Measurements from ENCODE around the gene PHLDB2. TPM values are rescaled to one million over a fixed set of nuclear protein-coding genes. Genes with fewer than 3 reads are reported as not detected.

The PHLDB2 gene
- total and polyA plus RNA-seq, 10 of the 15 experiments (the other 5 are each of a cell fraction or from before 2014, with no cell fraction given): 0.03 to 0.67 (median 0.40) TPM

GRCh38 chr3:111965484-111965883 lies 106.4 kb downstream of the PHLDB2 start:
- no TSS peak for BruUV-seq (replicated peaks)
- ATAC-seq: no peak
- WGBS (ENCODE audit: insufficient coverage, insufficient replicate concordance, low lambda C conversion rate, missing lambda C conversion rate): 59% methylated on average over 2 of the region's 2 CpGs
- TF ChIP-seq PBX3 (IDR thresholded peaks at IDR 0.05; ENCODE audit: insufficient replicate concordance, low read depth, low read length): no peak
- no peak for TF ChIP-seq CBX5 (IDR thresholded peaks at IDR 0.05; ENCODE audit: low read depth)
- no peak for TF ChIP-seq HCFC1 (IDR thresholded peaks at IDR 0.05; ENCODE audit: low read length)
- TF ChIP-seq REST (IDR thresholded peaks at IDR 0.05; ENCODE audit: low read depth, low read length): no peak
- no peak for TF ChIP-seq FOXK2 (IDR thresholded peaks at IDR 0.05)
- no peak for TF ChIP-seq ZNF24 (IDR thresholded peaks at IDR 0.05)
- TF ChIP-seq MTA2 (IDR thresholded peaks at IDR 0.05; ENCODE audit: low read depth): no peak
- TF ChIP-seq, protein P1, sequence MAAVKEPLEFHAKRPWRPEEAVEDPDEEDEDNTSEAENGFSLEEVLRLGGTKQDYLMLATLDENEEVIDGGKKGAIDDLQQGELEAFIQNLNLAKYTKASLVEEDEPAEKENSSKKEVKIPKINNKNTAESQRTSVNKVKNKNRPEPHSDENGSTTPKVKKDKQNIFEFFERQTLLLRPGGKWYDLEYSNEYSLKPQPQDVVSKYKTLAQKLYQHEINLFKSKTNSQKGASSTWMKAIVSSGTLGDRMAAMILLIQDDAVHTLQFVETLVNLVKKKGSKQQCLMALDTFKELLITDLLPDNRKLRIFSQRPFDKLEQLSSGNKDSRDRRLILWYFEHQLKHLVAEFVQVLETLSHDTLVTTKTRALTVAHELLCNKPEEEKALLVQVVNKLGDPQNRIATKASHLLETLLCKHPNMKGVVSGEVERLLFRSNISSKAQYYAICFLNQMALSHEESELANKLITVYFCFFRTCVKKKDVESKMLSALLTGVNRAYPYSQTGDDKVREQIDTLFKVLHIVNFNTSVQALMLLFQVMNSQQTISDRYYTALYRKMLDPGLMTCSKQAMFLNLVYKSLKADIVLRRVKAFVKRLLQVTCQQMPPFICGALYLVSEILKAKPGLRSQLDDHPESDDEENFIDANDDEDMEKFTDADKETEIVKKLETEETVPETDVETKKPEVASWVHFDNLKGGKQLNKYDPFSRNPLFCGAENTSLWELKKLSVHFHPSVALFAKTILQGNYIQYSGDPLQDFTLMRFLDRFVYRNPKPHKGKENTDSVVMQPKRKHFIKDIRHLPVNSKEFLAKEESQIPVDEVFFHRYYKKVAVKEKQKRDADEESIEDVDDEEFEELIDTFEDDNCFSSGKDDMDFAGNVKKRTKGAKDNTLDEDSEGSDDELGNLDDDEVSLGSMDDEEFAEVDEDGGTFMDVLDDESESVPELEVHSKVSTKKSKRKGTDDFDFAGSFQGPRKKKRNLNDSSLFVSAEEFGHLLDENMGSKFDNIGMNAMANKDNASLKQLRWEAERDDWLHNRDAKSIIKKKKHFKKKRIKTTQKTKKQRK (IDR thresholded peaks at IDR 0.05; ENCODE audit: low read depth, low read length): no peak
- TF ChIP-seq EZH2 (IDR thresholded peaks at IDR 0.05; ENCODE audit: borderline replicate concordance, control insufficient read depth, low read depth, low read length): no peak
- no peak for TF ChIP-seq PKNOX1 (IDR thresholded peaks at IDR 0.05)
- no peak for TF ChIP-seq ZNF207 (IDR thresholded peaks at IDR 0.05; ENCODE audit: borderline replicate concordance)
- no peak for TF ChIP-seq ZNF217 (IDR thresholded peaks at IDR 0.05)

More at GRCh38 chr3:111965484-111965883, 106.4 kb downstream of the PHLDB2 start:
- ChIA-PET CTCF (interaction anchor here (0.7 to 9.8 kb wide), 10 partner anchors 47 to 387 kb away, joined by 3 to 380 read pairs (median 26); no protein-coding TSS in a partner anchor), RAD21 (ENCODE audit: unreplicated experiment) (interaction anchor here (1.4 to 10.6 kb wide), 8 partner anchors 14 to 296 kb away, joined by 4 to 177 read pairs (median 25); partner anchors contain the start of genes ABHD10 and PHLDB2), SMC1A (ENCODE audit: uncharacterized antibody, unreplicated experiment) (interaction anchor here (0.8 to 23.3 kb wide), 14 partner anchors 11 to 296 kb away, joined by 3 to 424 read pairs (median 5); partner anchors contain the start of genes ABHD10 and PHLDB2), POLR2A (no interaction called here)
- H3K9me3 ChIP-seq (replicated peaks; ENCODE audit: control insufficient read depth, insufficient read depth, low read length): no peaks in the 10 kb centered on the region
- no peak overlapping the region for H3K9ac ChIP-seq (ENCODE audit: control insufficient read depth, insufficient read depth, low read length)
- intact Hi-C loops (cut with micrococcal nuclease; ENCODE audit: unreplicated experiment) (no loop called here), in situ Hi-C loops (cut with MboI) (no loop called here)
- no peaks in the 10 kb centered on the region for H3K4me1 ChIP-seq (ENCODE audit: control insufficient read depth, insufficient read depth, low read length)
- H3K36me3 ChIP-seq (ENCODE audit: control insufficient read depth in 2 of 2, insufficient read depth in 2 of 2, low read length in 1 of 2): no peaks in the 10 kb centered on the region
- H3K27me3 ChIP-seq (replicated peaks in 1 of 2; ENCODE audit: control insufficient read depth in 2 of 2, insufficient read depth in 2 of 2, low read length in 1 of 2): no peaks in the 10 kb centered on the region
- DNase-seq (ENCODE audit: low read depth, low spot score): no peak
- H4K20me1 ChIP-seq (ENCODE audit: control insufficient read depth, insufficient read depth): no peaks in the 10 kb centered on the region
- H3K27ac ChIP-seq (ENCODE audit: control insufficient read depth, insufficient read depth): no peak overlapping the region
- no peaks in the 10 kb centered on the region for H3K79me2 ChIP-seq (ENCODE audit: control insufficient read depth, insufficient read depth, low read length)
- no peak overlapping the region for H3K4me3 ChIP-seq
- no peak for FAIRE-seq
- no peak overlapping the region for H3K4me2 ChIP-seq (ENCODE audit: control insufficient read depth, insufficient read depth)
- no peak overlapping the region for H2AFZ ChIP-seq (ENCODE audit: control insufficient read depth, low read depth, low read length)
